Stimulated activated CD8-positive, alpha-beta memory T cell treated with anti-CD3 and anti-CD28 coated beads, Interleukin-15, amount 100 ng/mL, for 24 hours (primary cell): ENCODE results near the gene PIGU.

Source experiments
- DNase-seq: peaks from one replicate; pipeline ENCODE4 v3.0.0-alpha.2; 2020; ENCODE audit warnings: low read depth

Gene PIGU

DNA sequence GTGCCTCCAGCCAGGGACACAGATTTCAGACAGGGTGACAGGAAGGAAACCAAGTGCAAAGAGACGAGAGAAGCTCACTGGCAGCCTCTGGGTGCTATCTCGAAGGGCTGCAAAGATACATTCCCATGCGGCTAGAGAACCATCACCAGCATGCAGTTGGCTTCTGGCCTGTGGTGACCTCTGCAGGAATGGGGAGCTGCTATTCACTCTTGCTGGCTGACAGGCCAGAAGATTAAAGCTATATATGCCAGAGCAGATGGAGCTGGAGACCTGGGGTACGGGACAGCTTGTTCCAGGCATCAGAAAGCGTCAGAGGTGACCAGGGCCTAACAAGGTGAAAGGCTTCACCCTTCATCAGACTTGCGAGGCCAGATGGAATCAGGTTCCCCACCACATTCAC, 98.4 kb downstream of the PIGU start:
- no peak for DNase-seq

DNA sequence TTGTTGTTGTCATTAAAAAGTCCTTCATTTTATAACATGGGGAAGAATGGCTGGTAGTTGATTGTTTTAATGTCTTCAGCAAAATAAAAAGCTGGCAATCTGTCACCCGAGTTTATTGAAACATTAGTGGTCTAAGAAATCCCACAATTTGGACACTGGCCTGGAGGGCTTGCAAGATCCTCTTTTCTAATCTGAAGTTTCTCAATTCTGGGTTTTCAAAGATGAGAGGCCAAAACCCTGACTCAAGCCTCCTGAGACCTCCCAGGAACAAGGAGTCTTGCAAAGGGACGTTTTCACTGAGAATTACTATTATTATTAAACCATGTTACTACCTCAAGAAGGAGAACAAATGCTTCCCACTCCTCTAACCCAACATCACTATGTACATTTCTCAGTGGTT, 98.9 kb downstream of the PIGU start:
- no peak for DNase-seq

DNA sequence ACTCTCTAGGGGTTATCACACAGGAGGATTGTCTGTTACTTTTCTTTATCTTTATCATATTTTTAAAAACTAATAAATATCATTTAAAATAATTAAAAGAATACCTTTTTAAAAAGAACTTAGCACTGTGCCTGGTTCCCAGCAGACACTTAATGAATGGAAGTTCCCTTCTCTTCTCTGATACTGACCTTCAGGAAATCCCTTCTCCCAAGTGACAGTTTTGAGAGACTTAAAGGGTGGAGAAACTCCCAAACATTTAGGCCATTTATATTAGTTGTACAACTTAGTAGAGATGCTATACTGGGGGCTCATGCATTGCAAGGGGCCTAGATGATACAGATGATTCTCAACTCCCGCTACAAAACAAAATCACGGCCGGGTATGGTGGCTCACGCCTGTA, 99.8 kb downstream of the PIGU start:
- no peak for DNase-seq

DNA sequence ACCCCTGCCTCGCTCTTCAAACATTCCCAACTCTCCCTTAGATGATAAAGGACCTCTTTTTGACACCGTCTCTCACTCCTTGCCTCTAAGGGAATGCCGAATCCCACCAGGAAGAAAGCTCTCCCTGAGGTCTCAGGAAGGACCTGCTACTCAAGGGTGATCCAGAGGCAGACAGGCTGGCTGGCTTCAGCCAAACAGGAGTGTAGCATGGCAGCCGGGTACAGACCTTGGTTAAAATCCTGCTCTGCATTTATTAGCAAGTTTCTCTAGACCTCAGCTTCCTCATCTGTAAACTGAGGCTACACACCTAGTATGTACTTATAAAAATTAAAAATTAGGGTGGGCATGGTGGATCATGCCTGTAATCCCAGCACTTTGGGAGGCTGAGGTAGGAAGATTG, 101.1 kb downstream of the PIGU start:
- DNase-seq = no peak

DNA sequence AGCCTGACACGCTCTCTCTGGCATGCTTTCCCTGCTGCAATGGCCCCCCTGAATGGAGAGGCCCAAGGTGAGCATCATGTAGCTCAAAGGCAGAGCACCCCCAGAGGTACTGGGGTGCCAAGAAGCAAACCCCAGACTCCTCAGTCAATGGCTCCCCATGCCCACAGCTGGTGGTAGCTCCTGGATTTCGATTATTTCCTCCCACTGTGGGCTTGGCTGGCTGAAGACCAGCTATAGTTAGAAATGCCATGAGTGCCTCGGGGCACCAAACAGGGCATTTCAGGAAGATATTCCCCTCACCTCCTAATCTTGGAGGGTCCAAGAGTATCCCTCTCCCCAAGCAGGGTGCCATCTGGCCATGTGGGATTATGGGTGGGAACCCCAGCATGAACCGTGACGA, 101.6 kb downstream of the PIGU start:
- DNase-seq = no peak

DNA sequence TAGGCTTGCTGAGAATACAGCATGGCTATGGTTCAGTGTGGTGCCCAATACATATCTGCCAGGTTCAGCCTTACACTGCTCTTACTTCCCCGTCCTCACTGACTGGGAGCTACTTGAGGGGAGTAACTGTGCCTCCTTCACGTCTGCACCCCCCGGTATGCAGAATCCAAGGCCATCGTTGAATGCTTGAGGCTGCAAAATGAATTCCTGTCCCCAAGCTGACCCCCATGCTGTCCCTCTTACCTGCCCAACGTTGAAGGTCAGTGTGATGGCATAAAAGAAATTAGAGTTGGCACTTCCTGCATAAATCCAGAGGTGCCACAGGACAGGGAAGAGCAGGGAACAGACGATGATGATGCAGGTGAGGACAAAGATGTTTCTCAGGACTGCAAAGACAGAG, 102.0 kb downstream of the PIGU start:
- DNase-seq = no peak

DNA sequence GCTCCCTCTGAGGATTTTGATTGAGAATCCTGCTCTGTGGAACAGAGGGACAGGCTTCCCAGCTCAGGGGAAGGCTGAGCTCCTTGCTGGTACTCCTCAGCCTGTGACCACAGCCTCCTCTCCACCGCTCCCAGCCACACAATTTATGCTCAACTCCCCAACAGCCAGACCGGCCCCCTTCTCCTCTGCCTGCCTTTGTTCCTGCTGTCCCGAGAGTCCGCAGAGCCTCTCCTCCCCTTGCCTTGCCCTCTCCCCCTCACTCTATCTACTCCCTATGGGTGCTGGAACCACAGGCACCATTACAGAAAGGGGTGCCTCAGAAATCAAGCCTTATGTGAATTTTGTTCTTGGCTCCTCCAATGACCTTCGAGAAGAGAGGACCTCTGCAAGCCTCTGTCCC, 102.5 kb downstream of the PIGU start:
- DNase-seq = no peak

DNA sequence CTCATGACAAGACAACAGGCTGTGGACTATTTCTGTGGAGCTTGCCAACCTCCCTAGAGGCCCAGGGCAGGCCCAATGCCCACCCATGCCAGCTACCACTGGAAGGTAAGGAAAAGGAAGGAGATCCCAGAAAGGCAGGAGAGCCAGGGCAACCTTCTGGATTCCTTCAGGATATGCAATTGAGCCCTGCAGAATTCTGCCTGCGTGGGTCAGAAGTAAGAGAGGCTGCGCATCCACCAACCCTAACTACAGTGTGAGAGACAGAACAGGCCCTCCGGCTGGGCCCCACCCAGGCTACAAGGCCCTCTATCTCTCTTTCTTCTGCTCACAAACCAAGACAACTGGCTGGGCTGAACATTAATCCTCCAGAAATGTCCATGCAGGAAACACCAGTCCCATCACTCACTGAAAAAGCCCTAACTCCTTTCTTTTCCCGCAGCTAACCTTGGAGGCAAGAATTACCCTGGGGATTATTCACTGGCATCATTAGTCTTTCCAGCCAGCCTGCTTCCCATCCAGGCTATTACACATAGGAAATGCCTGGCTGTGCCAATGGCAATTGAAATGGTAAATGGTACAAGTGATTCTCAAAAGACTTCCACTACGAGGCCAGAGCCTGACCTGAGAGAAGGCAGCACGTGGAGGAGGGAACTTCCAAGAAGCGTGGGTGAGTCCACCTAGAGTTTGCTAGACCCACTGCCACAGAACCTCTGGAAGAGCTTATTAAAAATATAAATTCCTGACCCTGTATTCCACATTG, 103.2 kb downstream of the PIGU start:
- DNase-seq = no peak

DNA sequence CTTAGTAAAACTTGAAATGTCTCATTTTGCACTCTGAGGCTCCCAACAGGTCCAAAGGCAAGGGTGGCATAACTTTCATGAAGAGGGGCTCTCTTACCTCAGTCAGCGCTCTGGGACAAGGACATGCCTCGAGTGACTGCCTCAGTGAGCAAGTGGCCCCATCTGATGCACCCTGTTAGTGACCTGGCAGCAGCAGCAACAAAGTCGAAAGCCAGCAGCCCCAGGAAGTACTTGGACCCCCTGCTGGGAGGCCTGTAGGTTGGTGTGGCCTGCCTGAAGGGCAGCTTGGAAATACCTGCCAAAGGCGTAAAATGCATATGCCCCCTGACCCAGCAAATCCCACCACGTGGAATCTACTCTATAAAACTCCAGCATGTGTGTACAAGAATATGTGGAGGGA, 105.1 kb downstream of the PIGU start:
- no peak for DNase-seq

DNA sequence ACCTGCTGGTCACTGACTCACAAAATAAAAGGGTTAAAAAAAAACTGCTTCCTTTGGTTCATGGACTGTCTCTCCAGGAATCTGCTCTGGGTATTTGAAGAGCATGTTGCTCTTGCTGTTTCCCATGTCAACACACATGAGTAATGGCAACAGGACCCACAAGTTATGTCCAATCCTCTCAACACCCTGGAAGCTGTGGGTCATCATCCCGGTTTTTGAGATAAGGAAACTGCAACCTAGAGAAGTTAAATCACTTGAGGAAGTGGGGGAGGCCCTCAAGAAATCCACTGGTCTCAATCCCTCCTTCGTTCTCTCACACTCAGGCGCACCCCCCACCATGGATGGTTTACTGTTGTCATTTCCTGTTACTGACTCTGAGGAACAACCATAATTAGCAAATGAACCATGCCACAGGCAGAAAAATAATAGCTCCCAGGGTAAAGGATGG, 106.0 kb downstream of the PIGU start:
- no peak for DNase-seq

DNA sequence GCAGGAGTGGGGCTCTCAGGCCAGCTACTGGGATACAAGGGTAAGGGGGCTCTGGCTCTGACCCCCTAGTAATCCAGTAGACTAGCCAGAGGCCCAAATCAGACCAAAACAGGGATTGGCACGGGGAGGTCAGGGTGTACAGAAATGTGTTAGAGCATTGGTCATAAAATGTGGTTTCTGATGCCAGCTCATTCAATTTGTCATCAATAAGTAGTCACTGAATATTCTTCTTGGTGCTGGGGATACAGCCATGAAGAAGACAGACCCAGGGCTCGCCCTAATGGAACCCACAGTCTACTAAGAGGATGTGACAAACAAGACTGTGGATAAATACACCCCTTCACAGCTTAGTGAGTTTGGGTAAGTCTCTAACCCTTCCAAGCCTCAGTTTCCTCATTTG, 107.3 kb downstream of the PIGU start:
- no peak for DNase-seq

DNA sequence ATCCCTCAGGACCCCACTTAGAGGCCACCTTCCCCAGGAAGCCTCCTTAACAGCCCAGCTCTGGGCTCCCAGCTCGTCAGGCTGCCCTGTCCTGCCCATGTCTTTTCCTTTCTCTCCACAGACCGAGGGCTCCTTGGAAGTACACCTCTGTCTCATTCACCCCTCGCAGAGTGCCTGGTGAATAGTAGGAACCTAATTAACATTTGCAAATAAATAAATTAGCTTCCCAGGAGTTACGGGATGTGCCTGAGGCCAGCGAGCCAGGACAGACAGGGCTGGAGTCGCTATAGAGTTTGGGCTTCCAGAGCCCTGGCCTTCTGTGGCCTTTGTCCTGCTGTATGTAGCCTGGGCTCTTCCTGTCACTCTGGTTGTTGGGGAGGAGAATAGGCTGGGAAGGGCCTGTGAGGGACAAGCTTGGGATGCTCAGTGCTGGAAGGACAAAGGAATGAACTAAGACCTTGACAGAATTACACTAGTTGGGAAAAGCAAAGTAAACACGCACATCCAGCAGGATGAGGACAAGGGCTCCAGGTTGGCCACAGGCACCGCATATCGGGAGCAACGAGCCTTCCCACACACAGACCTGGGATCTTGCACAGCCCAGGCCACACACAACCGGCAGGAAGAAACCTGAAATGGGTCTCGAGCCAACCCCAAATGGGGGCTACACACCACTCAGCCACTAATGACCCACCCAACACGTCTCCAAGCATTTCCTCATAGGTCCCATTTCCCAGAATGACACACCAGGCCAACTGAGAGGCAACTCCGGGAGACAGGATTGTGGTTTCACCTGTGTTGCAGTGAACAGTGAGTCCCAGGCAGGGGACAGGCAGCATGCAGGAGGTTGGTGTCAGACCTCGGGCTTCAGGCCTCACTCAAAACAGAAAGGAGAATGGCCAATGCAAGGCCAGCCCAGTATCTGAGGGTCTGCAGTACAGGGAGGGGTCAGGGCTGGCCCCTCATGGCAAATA, 108.7 kb downstream of the PIGU start:
- no peak for DNase-seq

DNA sequence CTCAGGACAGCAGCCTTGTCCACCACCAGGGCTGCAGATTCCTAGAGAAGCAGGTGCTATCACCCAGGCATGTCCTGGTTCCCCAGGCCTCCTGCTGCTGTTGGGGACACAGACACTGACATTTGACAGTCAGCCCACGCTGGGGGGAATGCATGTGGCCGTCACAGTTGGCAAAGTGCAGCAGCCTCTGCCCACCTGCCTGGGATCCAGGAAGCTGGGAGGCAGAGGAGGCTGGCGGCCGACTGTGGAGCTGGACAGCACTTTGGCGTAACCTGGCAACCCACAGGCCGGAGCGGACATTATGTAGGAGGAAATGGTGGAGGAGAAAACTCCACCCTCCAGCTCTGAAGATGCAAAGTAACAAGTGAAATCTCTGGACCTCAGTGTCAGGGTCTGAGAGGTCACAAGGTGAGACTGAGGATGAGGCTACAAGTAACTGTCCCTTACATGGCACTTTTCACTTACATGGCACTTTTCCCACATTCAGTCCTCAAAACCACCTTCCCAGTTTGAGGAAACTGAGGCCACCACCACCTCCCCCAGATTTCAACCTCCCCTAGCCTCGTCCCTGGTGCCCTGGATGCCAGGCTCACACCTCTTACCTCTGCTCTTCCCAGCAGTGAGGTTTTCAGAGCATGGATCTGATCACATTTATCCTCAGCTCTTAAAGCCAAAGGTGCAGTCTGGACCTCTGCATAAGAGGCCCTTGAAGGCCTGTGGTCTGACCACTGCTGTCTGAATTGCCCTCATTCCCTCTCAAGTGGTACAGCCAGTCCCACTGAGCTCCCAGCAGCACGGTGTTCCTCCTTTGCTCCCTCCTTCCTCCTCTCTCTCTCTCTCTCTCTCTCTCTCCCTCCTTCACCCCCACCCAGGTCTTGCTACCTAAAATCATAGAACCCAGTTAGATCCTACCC, 109.7 kb downstream of the PIGU start:
- no peak for DNase-seq

DNA sequence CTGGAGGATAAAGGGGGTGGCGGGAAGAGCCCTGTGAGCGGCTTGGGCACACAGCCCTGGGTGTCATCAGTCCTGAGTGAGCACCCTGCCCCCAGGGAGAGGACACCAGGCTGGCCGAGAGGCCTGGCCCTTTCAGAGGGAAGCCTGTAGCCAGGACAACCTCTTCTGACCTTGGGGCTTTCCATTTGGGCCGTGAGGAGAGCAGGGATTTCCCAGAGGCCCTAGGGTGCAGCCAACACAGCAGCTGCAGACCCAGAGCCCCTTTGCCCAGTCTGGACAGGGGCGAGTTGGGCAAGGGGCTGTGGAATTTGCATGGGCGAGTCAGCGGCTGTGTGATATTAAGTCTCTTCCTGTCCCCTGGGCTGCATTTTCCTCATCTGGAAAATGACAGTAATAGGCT, 112.1 kb downstream of the PIGU start:
- no peak for DNase-seq

DNA sequence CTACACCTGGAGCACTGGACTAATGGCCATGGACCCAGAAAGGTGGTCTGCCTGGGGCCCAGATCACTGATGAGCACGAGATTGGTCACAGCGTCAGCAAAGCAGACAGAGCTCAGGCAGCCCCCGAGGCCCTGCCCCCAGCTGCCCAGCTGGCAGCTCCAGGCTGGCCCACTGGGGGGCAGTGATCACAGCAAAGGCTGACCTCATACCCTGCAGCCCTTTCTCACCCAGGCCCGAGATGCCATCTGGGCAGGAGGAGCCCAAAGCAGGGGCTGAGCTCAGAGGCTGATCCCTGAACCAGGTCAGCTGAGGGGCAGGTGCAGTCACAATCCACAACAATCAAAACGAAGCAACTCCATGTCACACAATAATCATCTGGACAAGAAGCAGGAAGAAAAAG, 114.3 kb downstream of the PIGU start:
- no peak for DNase-seq

DNA sequence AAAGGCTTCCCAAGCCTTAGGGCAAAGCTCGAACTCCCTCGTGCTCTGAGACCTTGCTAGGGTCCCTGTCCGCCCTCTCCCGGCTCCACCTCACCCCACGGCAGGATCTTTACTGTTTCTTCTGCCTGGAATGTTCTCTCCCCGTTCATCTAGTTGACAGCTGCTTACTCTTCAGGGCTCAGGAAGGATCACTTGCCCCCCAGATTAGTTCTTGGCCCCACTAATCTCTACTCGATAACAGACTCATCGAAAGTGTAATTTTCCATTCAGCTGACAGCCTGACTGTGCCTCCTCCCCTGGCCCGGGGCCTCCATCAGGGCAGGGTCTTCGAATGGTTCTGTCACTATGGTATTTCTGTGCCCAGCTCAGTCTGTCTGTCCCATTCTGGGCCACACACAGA, 115.2 kb downstream of the PIGU start:
- DNase-seq = no peak

DNA sequence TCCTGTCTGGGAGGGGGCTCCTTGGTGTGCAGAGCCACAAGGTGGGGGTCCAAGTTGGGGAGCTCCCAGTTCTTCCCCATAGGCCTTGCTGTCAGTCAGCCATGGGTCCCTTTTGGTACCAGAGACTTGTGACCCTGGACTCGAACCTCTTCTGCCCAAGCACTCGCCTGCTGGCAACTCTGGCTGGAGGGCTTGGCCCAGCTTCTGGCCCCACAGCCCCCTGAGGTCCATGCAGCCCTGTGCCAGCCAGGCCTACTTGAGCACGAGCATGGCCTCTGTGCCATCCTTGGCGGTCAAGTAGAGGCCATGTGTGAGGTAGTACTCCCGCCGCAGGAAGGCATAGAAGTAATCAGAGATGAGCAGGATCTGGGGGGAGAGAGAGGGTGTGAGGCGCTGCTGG, 116.3 kb downstream of the PIGU start:
- no peak for DNase-seq

DNA sequence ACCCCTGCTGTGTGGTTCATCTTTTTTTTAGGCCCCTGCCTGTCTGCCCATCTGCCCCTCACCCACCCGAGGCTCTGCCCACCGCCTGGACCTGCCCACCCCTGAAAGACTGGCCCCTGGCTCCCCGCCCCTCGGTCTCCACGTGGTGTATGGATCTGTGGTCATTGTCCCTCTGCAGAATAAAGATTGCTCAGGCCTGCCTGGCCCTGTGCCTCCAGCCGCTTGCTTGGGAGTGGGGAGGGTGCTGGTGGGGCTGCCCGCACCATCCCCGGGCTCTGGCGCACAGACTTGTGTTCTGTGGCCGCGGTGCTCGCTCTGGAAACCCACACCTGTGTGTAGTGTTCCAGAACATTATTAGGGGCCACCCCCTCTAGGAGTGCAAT, 116.8 kb downstream of the PIGU start:
- DNase-seq = no peak

DNA sequence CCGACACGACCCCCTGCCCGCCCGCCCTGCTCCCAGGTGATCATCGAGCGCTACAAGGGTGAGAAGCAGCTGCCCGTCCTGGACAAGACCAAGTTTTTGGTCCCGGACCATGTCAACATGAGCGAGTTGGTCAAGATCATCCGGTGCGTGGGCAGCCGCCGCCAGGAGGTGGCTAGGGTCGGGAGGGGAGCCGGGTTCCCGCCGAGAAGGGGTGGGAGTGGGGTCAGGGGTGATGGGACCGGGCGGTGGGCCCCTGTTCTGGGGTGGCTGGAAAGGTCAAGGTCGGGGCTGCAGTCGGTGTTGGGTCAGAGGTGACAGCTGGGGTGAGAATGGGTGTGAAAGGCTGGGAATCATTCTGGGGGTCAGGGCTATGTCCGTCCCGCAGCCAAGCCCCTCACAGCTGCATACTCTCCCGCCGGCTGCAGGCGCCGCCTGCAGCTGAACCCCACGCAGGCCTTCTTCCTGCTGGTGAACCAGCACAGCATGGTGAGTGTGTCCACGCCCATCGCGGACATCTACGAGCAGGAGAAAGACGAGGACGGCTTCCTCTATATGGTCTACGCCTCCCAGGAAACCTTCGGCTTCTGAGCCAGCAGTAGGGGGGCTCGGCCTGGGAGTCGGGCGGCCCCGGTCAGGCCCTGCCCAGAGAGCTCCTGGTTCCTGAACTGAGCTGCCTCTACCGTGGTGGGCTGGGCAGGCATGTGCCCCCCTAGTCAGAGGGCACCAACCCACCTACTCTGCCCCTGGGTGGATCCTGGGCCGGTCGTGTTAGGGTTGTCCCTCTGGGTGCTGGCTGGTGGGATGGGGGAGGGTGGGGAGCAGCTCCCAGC, 117.4 kb downstream of the PIGU start:
- no peak for DNase-seq

DNA sequence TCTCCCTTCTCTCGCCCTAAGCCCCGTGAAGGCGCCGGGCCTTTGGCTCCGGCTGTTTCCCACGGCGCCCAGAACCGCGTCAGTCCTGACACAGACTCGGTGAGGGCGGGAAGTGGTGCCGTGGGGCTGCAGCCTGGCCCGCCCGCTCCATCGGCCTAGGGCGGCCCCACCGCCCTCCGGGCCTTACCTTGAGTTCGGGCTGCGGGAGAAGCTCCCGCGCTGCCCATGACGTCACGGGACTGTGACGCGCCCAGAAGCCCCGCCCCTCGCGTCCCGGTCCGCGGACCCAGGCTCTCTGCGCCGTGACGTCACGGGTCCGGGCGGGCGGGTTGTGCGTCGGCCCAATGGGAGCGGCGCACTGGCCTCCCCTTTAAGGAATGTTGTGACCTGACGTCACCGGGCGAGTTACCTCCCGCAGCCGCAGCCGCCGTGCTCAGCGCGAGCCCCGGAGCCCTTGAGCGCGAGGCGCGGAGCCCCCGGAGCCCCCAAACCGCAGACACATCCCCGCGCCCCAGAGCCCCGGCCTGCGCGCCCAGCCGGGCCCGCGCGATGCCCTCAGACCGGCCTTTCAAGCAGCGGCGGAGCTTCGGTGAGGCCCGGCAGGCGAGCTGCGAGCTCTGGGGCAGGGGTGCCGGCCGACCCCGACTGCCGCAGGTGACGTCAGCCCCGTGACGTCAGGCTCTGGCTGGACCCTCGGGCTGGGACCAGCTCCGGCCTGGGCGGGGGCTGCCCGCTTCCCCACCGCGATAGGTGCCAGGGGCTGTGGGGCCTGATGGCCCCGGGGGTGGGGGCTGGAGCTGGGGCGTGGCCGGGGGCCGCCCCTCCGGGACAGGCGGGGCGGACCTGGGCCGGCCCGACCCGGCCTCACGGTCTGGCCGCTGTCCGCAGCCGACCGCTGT, 118.3 kb downstream of the PIGU start, which contains the start of gene MAP1LC3A:
Gene MAP1LC3A (plus strand): TSS at position 399 of the 899 bp plus-strand sequence. CDS start 151 bp downstream, at position 550.
- DNase-seq = peak; percentile 91
